ENCODE results near the gene PRM1. TPM values are rescaled to one million over a fixed set of nuclear protein-coding genes. Genes with fewer than 3 reads are reported as not detected.

The PRM1 gene
- total RNA-seq, 1 donor from 2014 or later, result not detected

DNA sequence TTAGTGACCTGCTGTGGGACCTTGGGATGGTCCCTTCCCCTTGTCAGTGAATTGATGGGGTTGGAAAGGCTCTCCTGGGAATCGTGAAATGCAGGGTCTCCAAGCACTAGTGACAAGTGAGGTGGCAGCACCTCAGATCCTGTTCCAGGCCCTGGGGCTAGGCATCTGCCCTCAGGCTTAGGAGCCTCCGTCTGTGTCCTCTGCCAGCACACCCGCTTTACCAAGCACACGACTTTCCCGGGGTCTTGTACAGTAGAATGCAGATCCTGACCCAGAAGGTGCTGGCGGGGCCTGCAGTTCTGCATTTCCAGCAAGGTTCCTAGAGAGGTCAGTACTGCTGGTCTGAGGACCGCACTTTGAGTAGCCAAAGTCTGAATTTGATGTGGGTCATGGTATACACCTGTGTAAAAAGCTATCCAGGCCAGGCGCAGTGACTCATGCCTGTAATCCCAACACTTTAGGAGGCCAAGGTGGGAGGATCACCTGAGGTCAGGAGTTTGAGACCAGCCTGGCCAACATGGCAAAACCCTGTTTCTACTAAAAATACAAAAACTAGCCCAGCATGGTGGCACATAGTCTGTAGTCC is 33.3 kb upstream of the PRM1 start:
- H3K4me3 ChIP-seq (ENCODE audit: low read depth, low read length), result no peak overlapping the region
- TF ChIP-seq, protein P1, sequence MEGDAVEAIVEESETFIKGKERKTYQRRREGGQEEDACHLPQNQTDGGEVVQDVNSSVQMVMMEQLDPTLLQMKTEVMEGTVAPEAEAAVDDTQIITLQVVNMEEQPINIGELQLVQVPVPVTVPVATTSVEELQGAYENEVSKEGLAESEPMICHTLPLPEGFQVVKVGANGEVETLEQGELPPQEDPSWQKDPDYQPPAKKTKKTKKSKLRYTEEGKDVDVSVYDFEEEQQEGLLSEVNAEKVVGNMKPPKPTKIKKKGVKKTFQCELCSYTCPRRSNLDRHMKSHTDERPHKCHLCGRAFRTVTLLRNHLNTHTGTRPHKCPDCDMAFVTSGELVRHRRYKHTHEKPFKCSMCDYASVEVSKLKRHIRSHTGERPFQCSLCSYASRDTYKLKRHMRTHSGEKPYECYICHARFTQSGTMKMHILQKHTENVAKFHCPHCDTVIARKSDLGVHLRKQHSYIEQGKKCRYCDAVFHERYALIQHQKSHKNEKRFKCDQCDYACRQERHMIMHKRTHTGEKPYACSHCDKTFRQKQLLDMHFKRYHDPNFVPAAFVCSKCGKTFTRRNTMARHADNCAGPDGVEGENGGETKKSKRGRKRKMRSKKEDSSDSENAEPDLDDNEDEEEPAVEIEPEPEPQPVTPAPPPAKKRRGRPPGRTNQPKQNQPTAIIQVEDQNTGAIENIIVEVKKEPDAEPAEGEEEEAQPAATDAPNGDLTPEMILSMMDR (conservative IDR thresholded peaks at IDR 0.05; ENCODE audit: low read depth, low read length), result no peak
- DNase-seq (ENCODE audit: low read depth), result no peak

DNA sequence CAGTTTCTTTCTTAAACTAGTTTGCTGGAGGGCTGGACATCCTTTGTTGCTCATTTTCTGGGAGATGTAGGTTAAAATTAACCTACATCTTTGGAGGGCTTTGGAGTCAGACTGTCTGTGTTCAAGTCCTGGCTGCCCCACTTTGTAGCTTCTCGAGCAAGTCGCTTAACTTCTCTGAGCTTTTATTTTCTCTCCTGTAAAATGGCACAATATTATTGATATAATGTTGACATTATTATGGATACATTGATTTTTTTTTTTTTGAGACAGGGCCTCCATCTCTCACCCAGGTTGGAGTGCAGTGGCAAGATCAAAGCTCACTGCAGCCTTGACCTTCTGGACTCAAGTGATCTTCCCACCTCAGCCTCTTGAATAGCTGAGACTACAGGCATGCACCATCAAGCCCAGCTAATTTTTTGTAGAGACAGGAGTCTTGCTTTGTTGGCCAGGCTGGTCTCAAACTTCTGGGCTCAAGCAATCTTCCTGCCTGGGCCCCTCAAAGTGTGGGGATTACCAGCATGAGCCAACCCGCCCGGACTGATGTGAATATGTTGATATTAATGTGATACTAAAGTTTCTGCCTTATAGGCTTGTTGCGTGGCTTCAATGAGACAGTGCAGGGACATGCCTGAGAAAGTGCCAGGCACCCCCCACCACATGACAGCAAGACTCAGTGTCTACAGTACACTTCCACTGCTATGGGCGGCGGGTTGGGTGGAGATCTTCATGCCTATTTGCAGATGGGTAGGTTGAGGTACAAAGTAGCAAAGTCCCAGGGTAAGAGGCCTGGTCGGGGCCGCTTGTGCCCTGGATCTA is 32.6 kb upstream of the PRM1 start:
- DNase-seq (ENCODE audit: low read depth), result no peak
- no peak overlapping the region for H3K4me3 ChIP-seq (ENCODE audit: low read depth, low read length)
- TF ChIP-seq, protein P1 (conservative IDR thresholded peaks at IDR 0.05; ENCODE audit: low read depth, low read length), result no peak

DNA sequence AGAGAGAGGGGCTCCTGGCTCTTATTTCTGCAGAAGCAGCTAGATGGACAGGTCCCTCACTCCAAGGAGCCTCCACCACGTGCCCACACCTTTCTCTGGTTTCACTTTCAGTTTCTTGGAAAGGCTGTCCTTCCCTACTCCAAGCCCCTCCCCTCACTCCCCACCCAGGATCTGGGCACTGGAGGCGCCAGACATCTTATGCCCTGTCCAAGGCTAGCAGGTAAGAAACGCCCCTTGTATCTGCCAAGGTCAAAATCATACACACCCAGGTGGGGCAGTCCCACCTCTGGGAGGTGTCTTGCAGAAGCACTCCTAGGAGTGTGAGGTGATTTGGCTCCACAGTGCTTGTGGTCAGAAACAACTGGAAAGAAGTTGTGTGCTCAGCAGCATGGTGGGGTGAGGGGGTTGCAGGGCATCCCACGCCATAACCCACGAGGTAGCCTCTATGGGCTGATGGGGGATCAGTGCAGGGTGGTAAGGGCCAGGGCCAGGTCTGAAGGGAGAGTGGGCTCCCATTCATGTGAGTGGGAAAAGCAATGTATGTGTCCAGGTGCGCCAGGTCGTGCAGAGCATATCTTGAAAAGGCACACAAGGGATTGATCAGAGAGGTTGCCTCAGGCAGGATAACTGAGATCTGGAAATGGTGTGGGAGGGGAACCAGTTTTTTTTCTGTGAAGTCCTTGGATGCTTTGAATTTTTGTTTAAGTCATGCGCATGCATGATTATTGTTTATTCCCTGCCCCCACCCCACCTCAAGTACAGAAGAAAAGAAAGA is 31.8 kb upstream of the PRM1 start:
- TF ChIP-seq, protein P1 (conservative IDR thresholded peaks at IDR 0.05; ENCODE audit: low read depth, low read length), result no peak
- H3K4me3 ChIP-seq (ENCODE audit: low read depth, low read length), result no peak overlapping the region
- DNase-seq (ENCODE audit: low read depth), result no peak

DNA sequence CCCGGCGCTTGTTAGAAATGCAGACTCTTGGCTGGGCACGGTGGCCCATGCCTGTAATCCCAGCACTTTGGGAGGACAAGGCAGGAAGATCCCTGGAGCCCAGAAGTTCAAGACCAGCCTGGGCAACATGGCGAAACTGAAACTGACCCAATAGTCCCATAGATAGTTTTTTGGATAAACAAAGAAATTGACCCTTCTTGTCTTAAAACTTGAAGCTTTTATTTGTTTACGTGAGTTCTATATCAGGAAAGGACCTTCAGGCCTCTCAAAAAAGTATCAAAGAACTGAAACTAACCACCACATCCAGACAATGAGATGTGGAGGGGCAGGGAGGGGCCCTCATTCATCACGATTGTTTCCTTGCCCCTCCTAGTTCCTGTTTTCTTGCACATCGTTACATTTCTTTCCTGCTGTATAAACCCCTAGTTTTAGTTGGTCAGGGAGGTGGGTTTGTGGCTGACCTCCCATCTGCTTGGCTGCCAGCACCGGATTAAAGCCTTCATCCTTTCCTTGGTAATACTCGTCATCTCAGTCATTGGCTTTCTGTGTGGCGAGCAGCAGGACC is 29.9 kb upstream of the PRM1 start:
- TF ChIP-seq, protein P1 (conservative IDR thresholded peaks at IDR 0.05; ENCODE audit: low read depth, low read length), result no peak
- no peak for DNase-seq (ENCODE audit: low read depth)
- H3K4me3 ChIP-seq (ENCODE audit: low read depth, low read length), result no peak overlapping the region

DNA sequence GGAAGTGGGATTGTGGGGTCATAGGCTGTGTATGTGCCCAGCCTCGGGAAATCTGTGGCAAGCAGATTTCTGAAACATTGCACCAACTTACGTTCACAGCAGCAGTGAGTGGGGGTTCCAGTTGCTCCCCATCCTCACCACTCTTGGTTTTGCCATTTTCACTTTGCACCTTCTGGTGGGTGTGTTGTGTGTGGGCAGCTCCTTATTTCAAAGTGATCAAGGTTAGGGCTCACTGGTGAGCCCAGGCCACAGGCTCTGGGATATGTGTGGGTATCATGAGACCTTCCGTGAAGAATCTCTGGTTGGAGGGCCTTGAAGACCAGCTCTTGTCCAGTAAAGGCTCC is 29.5 kb upstream of the PRM1 start:
- no peak overlapping the region for H3K4me3 ChIP-seq (ENCODE audit: low read depth, low read length)
- TF ChIP-seq, protein P1 (conservative IDR thresholded peaks at IDR 0.05; ENCODE audit: low read depth, low read length), result no peak
- no peak for DNase-seq (ENCODE audit: low read depth)

DNA sequence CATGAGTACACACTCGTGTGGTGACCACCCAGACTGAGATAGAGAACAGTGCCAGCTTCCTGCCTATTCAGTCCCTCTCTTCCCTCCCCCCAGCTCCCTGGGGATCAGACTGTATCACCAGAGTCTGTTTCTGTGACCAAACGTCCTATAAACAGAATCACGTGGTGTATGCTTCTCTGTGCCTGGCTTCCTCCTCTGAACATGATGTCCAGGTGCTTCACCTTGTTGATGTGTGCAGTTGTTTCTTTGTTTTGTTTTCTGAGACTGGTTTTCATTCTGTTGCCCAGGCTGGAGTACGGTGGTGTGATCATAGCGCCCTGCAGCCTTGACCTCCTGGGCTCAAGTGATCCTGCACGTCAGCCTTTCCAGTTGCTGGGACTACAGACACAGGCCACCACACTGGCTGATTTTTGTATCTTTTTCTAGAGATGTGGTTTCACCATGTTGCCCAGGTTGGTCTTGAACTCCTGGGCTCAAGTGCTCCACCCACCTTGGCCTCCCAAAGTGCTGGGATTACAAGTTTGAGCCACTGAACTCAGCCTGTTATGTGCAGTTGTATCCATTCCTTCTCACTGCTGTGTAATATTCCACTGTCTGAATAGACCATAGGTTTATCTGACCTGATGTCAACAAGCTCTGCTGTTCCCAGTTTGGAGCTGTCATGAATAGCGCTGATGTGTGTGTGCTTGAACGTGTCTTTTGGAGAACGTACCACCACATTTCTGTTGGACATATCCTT is 28.9 kb upstream of the PRM1 start:
- DNase-seq (ENCODE audit: low read depth), result no peak
- no peak overlapping the region for H3K4me3 ChIP-seq (ENCODE audit: low read depth, low read length)
- TF ChIP-seq, protein P1 (conservative IDR thresholded peaks at IDR 0.05; ENCODE audit: low read depth, low read length), result no peak

Measured in epithelial cell of proximal tubule (primary cell).